Smooth muscle cell of trachea (primary cell): ENCODE data around the gene RTN1. TPM values are rescaled to one million over a fixed set of nuclear protein-coding genes. Genes with fewer than 3 reads are reported as not detected.

Source experiments
- total RNA-seq: library from RNA; depleted of rRNA; stranded (reverse); fragments of >200 nt; gene quantifications from 2 replicates; pipeline ENCODE4 v1.2.1, GENCODE V29; 2014

Gene RTN1, protein sequence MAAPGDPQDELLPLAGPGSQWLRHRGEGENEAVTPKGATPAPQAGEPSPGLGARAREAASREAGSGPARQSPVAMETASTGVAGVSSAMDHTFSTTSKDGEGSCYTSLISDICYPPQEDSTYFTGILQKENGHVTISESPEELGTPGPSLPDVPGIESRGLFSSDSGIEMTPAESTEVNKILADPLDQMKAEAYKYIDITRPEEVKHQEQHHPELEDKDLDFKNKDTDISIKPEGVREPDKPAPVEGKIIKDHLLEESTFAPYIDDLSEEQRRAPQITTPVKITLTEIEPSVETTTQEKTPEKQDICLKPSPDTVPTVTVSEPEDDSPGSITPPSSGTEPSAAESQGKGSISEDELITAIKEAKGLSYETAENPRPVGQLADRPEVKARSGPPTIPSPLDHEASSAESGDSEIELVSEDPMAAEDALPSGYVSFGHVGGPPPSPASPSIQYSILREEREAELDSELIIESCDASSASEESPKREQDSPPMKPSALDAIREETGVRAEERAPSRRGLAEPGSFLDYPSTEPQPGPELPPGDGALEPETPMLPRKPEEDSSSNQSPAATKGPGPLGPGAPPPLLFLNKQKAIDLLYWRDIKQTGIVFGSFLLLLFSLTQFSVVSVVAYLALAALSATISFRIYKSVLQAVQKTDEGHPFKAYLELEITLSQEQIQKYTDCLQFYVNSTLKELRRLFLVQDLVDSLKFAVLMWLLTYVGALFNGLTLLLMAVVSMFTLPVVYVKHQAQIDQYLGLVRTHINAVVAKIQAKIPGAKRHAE
- 0.17 TPM in 1 of 2 replicates, not detected in the other for total RNA-seq

DNA sequence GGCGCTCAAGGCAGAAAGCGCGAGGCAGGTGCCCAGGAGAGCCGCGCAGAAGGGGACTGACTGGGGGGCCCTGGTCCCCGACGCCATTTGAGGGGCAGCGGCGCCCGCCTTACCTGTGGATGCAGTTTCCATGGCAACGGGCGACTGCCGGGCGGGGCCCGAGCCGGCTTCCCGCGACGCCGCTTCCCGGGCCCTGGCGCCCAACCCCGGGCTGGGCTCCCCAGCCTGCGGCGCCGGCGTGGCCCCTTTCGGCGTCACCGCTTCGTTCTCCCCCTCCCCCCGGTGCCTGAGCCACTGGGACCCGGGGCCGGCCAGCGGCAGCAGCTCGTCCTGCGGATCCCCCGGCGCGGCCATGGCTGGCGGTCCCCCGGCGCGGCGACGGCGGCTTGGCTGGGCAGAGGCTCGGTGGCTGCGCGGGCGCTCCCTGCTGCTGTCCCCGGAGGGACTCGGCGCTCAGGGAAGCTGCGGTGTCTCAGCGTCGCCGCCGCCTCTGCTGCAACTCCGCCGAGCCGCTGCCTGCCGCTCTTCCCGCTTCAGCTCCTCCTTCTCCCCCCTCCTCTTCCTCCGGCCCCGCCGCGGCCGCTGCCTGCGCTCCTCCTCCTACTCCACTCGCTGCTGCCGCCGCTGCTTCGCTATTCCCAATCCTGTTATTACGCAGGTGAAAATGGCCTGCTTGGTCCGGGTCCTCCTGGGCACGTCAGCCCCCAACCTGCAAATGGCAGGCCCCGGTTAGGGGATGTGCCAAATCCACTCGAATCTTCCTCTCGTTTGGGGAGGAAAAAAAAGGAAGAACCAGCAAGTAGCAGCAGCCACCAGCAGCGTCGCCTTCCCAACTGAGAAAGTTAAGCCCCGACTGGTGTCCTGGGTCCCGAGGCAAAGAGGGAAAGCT, at the start of gene RTN1:
RTN1 (minus strand) TSS at position 500 of the 889 bp plus-strand sequence; CDS start at position 354, 146 bp downstream.

GRCh38 chr14:59919570-59920377, 49.2 kb upstream of the RTN1 start, which contains the start of gene LRRC9:
TSS of gene LRRC9 (plus strand) at chr14:59920144.

DNA sequence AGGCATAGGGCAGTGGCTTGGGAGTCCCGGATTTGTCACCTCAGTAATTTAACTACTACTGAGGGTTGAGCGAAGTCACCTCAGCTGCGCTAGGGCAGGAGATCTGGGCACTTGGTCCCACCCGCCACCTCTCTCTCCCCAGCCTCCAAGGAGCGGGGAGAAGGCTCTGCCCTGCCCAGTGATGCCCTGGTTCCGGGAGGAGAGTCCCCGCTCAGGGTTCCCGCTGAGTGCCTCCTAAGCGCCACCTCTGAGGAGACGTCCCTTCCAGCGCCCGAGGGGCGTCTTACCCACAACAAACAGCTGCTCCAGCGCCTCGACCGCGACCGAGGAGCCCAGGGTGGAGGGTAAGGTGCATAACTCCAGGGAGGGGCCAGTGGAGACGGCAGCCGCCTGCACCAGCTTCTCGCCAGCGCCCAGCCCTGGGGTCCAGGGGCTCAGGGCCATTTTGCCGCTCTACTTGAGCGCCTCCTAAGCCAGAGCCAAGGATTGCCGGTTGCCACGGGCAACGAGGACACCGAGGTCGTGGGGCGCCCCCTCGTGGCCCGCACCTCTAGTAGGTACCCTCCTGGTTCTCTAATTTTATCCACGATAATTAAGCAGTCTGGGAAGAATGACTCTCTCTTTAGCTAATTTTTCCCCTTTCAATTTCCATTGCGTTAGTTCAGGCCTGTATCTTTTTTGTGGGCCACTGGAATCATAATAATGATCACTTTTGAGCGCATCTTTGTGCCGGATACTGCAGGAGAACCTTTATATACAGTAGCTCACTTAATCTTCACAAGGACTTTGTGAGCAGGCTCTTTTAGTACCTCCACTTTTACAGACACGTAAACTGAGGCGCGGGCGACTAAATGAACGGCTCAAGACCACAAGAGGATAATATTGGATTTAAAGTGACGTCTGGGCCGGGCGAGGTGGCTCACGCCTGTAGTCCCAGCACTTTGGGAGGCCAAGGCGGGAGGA, 294.0 kb downstream of the RTN1 start, which contains the start of gene CCDC175:
CCDC175 (minus strand) TSS at position 481 of the 963 bp plus-strand sequence; CDS start at position 444, 37 bp downstream.

Other genes with a start within 250 kb of the RTN1 start
- not detected in 2 replicates for gene LRRC9, start 49.4 kb upstream of the RTN1 start, total RNA-seq
- 87.2 and 152 TPM in 2 replicates for gene PCNX4, start 221.1 kb upstream of the RTN1 start, total RNA-seq